A549 treated with ZK216348 at 1 μM for 4 hours (cell line): ENCODE measurements around the gene CRYGB. TPM values are rescaled to one million over a fixed set of nuclear protein-coding genes. Genes with fewer than 3 reads are reported as not detected.

Experiments used
- total RNA-seq: library from RNA; stranded (reverse); fragments of 200-300 nt; extraction: Qiagen RNA extraction; gene quantifications from 5 replicates; pipeline ENCODE4 v1.2.3, GENCODE V29; 2022; ENCODE audit warnings: low read depth

Gene CRYGB
- not detected in 5 replicates for total RNA-seq

GRCh38 chr2:208146006-208146405 lies at the start of gene CRYGB:
Gene CRYGB (minus strand): TSS chr2:208146158. CDS start chr2:208146120, 38 bp downstream.

GRCh38 chr2:208189810-208190503 lies 44.0 kb upstream of the CRYGB start, which contains the start of gene C2orf80:
Gene C2orf80 (minus strand): TSS chr2:208190030. CDS start chr2:208186986, 3,044 bp downstream.

DNA sequence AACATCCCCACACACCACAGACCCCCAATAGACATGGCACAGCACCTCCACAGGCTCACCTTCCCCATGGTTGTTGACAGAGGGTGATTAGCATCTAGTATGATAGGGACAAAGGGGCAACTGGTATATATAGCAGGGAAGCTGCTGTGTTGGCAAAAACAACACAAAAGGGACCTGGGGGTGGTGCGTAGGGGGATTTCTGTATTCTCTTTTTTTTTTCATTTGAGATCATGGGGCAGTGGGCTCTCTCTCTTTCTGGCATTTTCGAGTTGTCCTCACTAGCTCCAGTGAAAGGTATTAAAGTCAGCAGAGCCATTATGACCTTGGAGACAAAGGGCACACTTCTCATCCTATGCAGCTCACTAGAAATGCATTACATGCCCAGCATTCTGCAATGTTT lies 17.5 kb upstream of the CRYGB start, which contains the start of gene CRYGA:
Gene CRYGA, minus strand, starts transcription at position 101 of the 400 bp plus-strand sequence. Its CDS starts 33 bp downstream, at position 68.

DNA sequence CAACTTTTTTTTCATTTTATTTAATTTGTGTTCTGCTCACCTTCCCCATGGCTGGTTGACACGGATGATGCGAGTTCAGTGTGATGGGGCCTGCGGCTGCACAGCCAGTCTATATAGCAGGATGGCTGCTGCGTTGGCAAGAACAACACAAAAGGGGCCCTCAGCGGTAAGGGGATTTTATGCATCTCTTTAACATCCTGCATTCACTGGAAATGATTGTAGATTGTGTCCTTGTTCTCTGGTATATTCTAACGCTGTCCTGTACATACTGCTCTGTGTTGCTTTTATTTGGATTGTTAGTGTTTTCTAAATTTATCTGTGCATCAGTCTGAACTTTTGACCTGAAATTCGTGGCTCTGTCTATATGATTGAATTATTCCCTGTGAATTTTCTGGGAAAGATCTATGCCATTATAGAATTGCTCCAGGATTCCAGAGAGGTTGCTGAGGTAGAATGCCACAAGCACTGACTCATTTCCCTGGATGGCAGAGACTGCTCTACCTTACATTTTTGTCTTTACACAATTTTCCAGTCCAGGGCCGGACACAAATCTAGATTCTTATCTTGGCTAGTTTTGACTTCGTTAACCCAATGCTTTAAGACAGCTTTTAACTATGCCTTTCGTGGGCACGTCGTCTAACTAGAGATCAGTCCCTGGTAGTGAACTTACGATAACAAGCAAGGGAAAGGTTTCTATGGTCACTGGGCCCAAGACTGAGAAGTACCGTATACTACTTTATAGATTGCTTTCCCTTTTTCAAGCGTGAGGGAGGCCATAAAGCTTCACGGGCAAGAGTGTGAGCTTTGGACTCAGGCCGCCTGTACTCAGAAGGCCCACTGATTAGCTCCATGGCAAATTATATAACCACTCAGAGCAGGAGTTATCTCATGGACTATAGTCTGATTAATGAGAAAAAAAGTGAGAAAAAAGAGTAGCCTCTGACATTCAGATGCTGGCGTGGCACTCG lies 15.9 kb downstream of the CRYGB start, which contains the start of gene CRYGC:
Gene CRYGC, minus strand, starts transcription at position 85 of the 968 bp plus-strand sequence. Its CDS starts 36 bp downstream, at position 49.

DNA sequence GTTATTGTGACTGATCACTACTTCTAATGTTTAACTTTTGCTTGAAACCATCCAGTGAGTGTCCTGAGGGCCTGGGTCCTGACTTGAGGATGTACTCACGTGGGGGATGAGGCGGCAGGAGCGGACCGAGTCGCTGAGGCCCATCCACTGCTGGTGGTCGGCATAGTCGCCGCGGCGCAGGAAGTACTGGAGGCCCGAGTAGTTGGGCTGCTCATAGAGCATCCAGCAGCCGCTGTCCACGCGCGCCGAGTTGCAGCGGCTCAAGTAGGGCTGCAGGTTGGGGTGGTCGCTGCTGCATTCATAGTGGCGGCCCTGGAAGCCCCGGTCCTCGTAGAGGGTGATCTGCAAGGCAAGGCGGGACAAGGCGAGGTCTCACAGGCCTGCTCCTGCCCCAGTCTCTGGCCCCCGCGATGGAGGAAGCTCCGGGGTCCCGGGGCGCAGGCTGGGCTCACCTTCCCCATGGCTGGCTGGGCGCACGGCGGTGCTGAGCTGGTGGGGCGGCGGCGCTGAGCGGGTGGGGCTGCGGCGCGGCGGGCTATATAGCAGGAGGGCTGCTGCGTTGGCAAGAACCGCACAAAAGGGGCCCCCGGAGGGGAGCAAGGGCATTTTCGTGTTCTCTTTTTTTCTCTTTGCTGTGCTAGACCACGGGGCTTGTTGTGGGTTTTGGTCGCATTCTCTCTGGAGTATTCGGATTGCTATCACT lies 21.8 kb downstream of the CRYGB start, which contains the start of gene CRYGD:
Gene CRYGD, minus strand, starts transcription at position 512 of the 703 bp plus-strand sequence. Its CDS starts 51 bp downstream, at position 461.

Other genes starting within 250 kb of the CRYGB start
- gene PLEKHM3, start 120.6 kb downstream of the CRYGB start, total RNA-seq = 1.9 to 3.1 TPM (median 2.6 TPM) in 5 replicates
- not detected in 5 replicates for gene CRYGD, start 21.6 kb downstream of the CRYGB start, total RNA-seq
- gene CRYGC, start 16.3 kb downstream of the CRYGB start, total RNA-seq = not detected in 5 replicates
- not detected in 5 replicates for gene CRYGA, start 17.4 kb upstream of the CRYGB start, total RNA-seq
- not detected in 5 replicates for gene C2orf80, start 43.9 kb upstream of the CRYGB start, total RNA-seq
- gene IDH1, start 108.9 kb upstream of the CRYGB start, total RNA-seq = 76.4 to 89.5 TPM (median 83.4 TPM) in 5 replicates
- 3.5 to 8.9 TPM (median 6.8 TPM) in 5 replicates for gene PIKFYVE, start 120.1 kb upstream of the CRYGB start, total RNA-seq